GM18867 (cell line): ENCODE measurements around the gene MRPL36.
"Not testable (repeated sequence)": the region's sequence is repeated elsewhere in the genome, so short reads cannot be mapped to it uniquely, and the experiment has no call there.

Experiments used
- ATAC-seq: cut with Tn5 transposase; IDR thresholded peaks from one replicate; pipeline ENCODE4 v1.9.1; 2021; ENCODE audit warnings: mild to moderate bottlenecking, moderate library complexity; ENCODE audit not compliant: unreplicated experiment

MRPL36 gene

GRCh38 chr5:1799602-1800471, at the start of gene MRPL36:
Gene MRPL36, minus strand, starts transcription at chr5:1799837. Its CDS starts 902 bp downstream, at chr5:1798935.
- peak; percentile 63 for ATAC-seq

GRCh38 chr5:1847611-1848010, 48.0 kb upstream of the MRPL36 start:
- no peak for ATAC-seq

- no peak for ATAC-seq
Measured at GRCh38 chr5:1847056-1847455, 47.4 kb upstream of the MRPL36 start.

- ATAC-seq = no peak
Measured at GRCh38 chr5:1846583-1846982, 46.9 kb upstream of the MRPL36 start.

- no peak for ATAC-seq
Measured at GRCh38 chr5:1845696-1846095, 46.1 kb upstream of the MRPL36 start.

- ATAC-seq = no peak
Measured at GRCh38 chr5:1844708-1845436, 45.2 kb upstream of the MRPL36 start.

- ATAC-seq = not testable (repeated sequence)
Measured at GRCh38 chr5:1843761-1844160, 44.1 kb upstream of the MRPL36 start.

GRCh38 chr5:1842004-1842819, 42.6 kb upstream of the MRPL36 start:
- no peak for ATAC-seq

GRCh38 chr5:1840741-1841521, 41.3 kb upstream of the MRPL36 start:
- ATAC-seq = no peak

GRCh38 chr5:1840071-1840547, 40.5 kb upstream of the MRPL36 start:
- ATAC-seq = no peak

GRCh38 chr5:1838013-1838412, 38.4 kb upstream of the MRPL36 start:
- ATAC-seq = no peak

- ATAC-seq = no peak
Measured at GRCh38 chr5:1836891-1837880, 37.5 kb upstream of the MRPL36 start.

- no peak for ATAC-seq
Measured at GRCh38 chr5:1836176-1836890, 36.7 kb upstream of the MRPL36 start.

- ATAC-seq = no peak
Measured at GRCh38 chr5:1835431-1835830, 35.8 kb upstream of the MRPL36 start.

- no peak for ATAC-seq
Measured at GRCh38 chr5:1834721-1835429, 35.2 kb upstream of the MRPL36 start.

- ATAC-seq = no peak
Measured at GRCh38 chr5:1834022-1834551, 34.5 kb upstream of the MRPL36 start.

GRCh38 chr5:1833264-1834021, 33.8 kb upstream of the MRPL36 start:
- no peak for ATAC-seq
